SH-SY5Y (cell line): Measurements from ENCODE around the gene PTPN4.

Source experiments
- GATA2 ChIP-seq: IDR thresholded peaks from 2 replicates; pipeline ENCODE4 v1.6.1; 2011; ENCODE audit warnings: mild to moderate bottlenecking, low read depth, low read length
- GATA3 ChIP-seq: IDR thresholded peaks from 2 replicates; pipeline ENCODE4 v1.6.1; 2011; ENCODE audit warnings: low read depth, mild to moderate bottlenecking, low read length, moderate library complexity

DNA sequence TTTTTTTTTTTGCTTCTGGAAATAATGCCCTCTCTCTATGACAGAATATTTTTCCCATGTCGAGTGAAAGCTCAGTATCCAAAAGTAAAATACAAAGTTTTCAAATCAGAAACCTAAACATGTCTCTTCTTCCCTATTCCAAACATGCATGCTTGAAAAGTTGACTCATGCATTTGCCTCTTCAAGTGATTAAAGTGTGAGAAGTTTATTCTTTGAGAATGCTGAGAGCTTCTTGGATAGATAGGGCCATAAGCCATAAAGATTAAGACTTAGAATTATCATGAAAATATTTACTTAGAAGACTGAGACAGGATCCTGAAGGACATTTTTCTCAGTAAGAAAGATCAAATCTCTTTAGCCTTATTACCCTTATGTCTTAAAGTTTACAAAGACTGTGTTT lies 154.5 kb downstream of the PTPN4 start:
- TF ChIP-seq GATA3 (no peak), GATA2 (no peak)
